ENCODE measurements around the gene GPR180.

GPR180 gene

GRCh38 chr13:94677799-94678198, 76.1 kb downstream of the GPR180 start:
- TF ChIP-seq CTCF (conservative IDR thresholded peaks at IDR 0.05), result no peak
- no peak overlapping the region for H3K27ac ChIP-seq

GRCh38 chr13:94678845-94679244, 77.2 kb downstream of the GPR180 start:
- no peak for TF ChIP-seq CTCF (conservative IDR thresholded peaks at IDR 0.05)
- H3K27ac ChIP-seq, result no peak overlapping the region

- no peak for TF ChIP-seq CTCF (conservative IDR thresholded peaks at IDR 0.05)
Observed at GRCh38 chr13:94679614-94680013, 78.0 kb downstream of the GPR180 start.

GRCh38 chr13:94682229-94682628, 80.6 kb downstream of the GPR180 start:
- TF ChIP-seq CTCF (conservative IDR thresholded peaks at IDR 0.05), result no peak
- no peak overlapping the region for H3K27ac ChIP-seq

More at GRCh38 chr13:94679614-94680013, 78.0 kb downstream of the GPR180 start:
- no peak overlapping the region for H3K27ac ChIP-seq

- H3K27ac ChIP-seq, result no peak overlapping the region
- no peak for TF ChIP-seq CTCF (conservative IDR thresholded peaks at IDR 0.05)
Observed at GRCh38 chr13:94683409-94683808, 81.8 kb downstream of the GPR180 start.
